HG03354 (cell line): ENCODE measurements around the gene TMED9.
"Not testable (repeated sequence)": the region's sequence is repeated elsewhere in the genome, so short reads cannot be mapped to it uniquely, and the experiment has no call there.

ENCODE experiments used
- ATAC-seq: cut with Tn5 transposase; IDR thresholded peaks from one replicate; pipeline ENCODE4 v1.9.1; 2021; ENCODE audit warnings: mild to moderate bottlenecking; ENCODE audit not compliant: unreplicated experiment, poor library complexity, severe bottlenecking

TMED9 gene

DNA sequence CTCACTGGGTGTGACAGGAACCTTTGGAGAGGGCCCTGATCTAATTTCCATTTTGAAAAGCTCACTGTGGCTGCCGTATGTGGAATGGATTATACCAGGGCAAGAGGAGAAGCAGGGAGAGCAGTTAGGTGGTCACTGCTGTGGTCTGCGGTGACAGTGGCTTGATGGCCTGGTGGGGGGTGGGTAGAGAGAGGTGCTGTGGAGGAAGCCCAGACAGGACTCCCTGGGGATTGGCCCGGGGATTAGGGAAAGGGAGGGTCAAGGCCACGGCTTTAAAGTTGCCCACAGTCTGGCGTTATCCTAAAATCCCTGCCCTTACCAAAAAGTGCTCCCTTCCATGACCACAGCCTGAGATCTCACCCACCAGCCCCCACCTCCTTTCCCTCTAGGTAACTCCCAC is 12.7 kb downstream of the TMED9 start:
- ATAC-seq: no peak

DNA sequence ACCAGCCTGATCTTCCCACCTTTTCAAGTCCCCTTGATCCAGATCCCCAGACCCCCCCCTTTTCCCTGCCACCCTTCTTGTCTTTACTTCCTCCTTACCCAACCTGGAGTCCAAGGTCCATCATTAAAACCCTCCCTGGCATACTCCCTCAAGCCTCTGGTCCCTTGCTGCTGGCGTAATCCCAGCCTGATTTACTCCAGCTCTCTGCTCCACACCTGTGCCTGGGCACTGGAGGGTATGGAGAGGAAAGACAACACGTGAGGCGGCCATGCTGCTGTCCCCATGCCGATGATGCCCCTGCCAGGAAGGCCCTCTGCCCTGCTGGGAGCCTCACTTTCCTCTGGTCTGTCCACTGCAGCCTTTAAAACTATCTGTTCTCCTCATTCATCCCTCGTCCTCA is 13.1 kb downstream of the TMED9 start:
- no peak for ATAC-seq

- ATAC-seq: no peak
Observed at GRCh38 chr5:177605667-177606066, 13.7 kb downstream of the TMED9 start.

DNA sequence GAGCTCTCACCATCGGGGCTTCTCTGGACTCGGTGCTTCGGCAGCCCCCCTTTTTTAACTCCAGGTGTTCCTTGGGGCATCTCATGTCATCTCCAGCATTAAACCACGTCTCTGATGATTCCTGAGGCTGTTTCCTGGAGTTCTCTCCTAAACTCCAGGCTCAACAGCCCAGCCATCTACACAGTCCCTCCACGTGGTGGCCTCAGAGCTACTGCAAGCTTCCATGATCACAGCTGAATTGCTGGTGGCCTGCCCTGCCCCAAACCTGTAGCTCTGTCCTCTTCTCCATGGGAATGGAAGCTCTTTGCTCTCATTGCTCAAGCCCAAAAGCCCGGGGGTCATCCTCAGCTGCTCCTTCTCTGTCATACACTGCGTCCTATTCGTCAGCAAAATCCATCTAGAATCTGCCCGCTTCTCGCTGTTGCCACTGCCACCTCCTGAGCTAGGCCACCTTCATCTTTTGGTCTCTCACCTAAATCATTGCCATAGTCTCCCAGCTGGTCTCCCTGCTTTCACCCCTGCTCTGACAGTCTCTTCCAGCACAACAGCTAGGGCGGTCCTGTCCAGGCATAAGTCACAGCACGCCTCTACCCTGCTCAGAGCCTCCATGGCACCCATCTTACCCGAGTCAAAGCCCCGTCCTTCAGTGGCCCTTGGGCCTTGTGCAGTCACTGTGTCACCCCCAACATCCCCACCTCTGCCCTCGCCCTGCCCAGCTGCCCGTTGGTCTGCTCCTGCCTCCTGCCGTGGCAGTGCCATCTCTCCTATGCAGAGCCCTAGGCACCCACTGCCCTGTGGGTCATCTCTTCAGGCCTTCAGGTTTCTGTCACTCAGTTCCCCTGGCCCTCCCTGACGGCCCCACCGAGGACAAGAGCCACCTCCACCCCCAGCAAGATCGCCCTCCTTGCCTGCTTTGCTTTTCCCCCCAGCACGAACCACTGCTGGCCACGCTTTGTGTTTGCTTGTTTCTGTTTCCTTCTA is 14.4 kb downstream of the TMED9 start:
- no peak for ATAC-seq

DNA sequence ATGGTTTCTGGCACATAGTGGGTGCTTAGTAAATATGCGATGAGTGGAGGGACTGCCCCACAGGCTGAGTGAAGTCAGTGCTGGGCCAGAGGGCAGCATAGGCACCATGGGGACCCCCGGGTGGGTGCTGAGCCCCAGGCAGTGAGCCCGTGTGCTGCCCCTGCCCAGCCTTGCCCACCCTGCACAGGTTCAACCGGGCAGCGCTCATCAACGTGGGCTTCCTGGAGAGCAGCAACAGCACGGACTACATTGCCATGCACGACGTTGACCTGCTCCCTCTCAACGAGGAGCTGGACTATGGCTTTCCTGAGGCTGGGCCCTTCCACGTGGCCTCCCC is 15.1 kb downstream of the TMED9 start:
- no peak for ATAC-seq

- peak; percentile 64 for ATAC-seq
Observed at GRCh38 chr5:177607452-177608192, 15.6 kb downstream of the TMED9 start.

DNA sequence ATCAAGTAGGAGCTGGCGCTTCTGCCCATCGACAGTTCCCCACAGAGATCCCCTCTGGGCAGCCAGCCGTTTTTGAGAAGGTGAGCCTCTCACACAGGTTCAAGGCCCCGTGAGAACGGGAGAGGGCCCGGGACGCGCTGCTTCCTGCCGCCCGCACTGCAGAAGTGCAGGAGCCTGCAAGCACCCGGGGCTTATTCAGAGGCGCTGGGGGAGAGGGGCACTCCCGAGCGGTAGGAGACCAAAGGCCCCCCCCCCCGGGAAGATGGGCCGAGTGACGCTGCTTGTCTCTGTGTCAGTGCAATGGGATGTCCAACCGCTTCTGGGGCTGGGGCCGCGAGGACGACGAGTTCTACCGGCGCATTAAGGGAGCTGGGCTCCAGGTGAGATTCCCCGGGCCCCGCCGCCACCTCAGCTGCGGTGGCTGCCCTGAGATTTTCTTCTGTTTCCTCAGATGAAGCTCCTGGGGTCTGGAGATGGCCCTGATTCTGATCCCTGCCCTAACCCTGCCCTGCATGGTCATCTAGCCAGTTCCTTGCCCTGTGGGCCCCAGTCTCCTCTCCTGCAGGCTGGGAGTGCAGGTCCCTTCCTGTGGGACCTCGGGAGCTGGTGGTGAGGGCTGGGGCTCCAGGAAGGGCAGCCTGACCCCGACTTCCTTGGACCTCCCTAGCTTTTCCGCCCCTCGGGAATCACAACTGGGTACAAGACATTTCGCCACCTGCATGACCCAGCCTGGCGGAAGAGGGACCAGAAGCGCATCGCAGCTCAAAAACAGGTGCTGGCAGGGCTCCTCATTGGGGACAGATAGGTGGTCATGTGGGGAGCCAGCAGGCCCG is 16.5 kb downstream of the TMED9 start:
- no peak for ATAC-seq

DNA sequence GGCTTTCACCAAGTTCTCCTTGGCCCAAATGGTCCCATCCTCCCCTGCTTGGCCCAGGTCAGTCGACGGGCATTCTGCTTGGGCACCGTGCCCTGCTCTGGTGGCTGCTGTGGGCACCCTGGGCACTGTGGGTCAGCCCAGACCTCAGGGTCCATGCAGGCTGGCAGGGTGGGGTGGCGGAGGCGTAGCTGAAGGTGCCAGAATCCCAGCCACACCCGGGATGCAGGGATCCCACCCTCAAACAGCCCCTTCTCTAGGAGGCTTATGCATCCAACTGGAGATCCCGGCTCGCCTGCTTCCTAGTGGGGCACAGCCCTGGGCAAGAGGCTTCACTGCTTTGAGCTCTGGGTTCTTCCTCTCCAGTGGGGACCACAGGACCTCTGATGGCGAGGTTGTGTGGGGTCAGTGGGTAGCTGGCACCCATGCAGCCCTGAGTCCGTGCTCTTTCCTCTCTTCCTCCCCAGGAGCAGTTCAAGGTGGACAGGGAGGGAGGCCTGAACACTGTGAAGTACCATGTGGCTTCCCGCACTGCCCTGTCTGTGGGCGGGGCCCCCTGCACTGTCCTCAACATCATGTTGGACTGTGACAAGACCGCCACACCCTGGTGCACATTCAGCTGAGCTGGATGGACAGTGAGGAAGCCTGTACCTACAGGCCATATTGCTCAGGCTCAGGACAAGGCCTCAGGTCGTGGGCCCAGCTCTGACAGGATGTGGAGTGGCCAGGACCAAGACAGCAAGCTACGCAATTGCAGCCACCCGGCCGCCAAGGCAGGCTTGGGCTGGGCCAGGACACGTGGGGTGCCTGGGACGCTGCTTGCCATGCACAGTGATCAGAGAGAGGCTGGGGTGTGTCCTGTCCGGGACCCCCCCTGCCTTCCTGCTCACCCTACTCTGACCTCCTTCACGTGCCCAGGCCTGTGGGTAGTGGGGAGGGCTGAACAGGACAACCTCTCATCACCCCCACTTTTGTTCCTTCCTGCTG is 17.4 kb downstream of the TMED9 start:
- no peak for ATAC-seq

DNA sequence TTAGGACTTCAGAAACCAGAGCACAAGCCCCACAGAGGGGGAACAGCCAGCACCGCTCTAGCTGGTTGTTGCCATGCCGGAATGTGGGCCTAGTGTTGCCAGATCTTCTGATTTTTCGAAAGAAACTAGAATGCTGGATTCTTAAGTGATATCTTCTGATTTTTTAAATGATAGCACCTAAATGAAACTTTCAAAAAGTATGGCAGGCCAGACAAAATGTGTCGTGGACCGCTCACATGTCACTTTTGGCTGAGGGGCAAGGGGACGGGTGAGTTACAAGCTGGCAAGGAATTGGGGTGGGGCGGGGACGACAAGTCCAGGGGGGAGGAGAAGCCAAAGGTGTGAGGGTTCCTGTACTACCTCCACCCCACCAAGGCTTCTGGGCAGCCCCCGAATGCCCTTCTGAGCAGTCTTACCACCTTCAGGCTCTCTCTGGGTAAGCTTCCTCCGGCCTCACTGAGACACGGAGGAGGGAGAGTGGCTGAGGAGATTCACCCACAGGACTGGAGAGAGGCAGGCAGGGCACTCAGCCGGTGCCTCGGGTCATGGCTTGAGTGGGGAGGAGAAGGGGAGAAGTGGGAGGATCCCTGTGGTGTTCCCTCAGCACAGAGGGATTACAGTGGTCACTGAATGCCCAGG is 18.2 kb downstream of the TMED9 start:
- no peak for ATAC-seq

DNA sequence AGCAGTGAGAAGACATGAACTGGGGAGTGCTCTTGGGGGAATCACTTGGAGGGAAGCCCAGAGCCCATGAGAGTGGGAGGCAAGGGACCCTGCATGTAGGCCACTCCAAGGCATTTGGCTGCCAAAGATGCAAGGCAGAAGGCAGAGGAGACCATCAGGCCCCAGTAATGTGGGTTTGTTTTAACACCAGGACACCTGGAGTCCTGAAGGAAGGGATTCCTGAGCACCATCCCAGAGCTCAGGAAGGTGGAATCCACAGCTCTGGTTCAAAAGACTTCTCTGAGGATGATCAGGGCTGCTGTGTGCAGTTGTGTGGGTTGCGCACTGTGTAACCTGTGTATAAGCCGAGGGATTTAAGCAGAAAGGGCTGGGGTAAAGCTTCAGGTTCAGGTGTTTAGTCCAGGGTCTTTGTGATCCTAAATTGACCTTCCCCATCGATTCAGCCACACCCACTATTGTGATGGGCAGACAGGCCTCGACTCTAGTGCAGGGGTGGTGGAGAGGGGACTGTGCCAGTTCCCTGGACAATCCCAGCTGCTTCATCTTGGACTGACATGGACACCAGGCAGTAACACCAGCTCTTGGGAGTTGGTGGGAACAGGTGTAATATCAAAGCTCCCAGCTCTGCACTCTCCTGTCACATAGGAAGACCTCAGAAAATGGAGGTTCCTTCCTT is 18.9 kb downstream of the TMED9 start:
- no peak for ATAC-seq

- ATAC-seq: no peak
Observed at GRCh38 chr5:177611446-177612214, 19.6 kb downstream of the TMED9 start.

DNA sequence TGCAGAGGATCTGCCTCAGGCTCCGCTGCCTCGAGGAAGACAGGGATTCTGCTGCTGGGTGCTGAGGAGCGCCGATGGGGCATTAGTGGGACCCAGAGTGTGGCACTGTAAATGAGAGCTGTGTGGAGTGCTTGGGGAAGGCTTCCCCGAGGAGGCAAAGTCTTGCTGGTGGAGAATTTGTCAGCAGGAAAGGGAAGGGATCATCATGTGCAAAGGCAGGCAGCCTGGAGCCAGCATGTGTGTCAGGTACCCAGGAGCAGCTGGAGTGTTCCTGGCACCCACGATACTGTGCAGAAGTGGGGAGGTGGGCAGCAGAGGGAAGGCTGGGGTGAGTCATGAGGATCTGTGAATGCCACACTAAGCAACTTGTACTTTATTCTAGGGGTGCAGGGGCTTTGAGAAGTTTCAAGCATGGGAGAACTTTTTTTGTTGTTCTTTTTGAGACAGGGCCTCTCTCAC is 20.2 kb downstream of the TMED9 start:
- no peak for ATAC-seq

DNA sequence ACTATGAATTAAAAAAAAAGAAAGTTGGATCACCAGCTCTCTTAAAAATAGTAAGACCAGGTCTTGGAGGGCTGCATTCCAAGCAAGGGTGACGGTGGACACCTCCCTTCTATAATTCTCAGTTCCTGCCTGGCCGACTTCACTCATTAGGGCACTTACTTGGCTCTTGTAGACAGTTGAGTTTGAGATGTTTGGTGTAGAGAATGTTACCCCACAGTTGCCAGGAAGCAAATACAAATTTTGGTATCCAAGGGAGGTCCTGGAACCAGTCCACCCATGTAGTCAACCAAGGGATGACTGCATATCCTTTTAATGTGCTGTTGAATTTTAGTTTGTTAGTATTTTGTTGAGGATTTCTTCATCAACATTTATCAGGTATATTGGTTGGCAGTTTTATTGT is 28.6 kb downstream of the TMED9 start:
- ATAC-seq: no peak

- not testable (repeated sequence) for ATAC-seq
Observed at GRCh38 chr5:177624172-177624571, 32.2 kb downstream of the TMED9 start.

GRCh38 chr5:177630186-177630585 is 38.2 kb downstream of the TMED9 start:
- not testable (repeated sequence) for ATAC-seq

- not testable (repeated sequence) for ATAC-seq
Observed at GRCh38 chr5:177634912-177635311, 42.9 kb downstream of the TMED9 start.

- ATAC-seq: not testable (repeated sequence)
Observed at GRCh38 chr5:177645462-177645861, 53.5 kb downstream of the TMED9 start.
